GM12801 (cell line): ENCODE results near the gene SRD5A3.

ENCODE experiments used
- TF ChIP-seq, protein P1 (sequence below): IDR thresholded peaks from one replicate; pipeline ENCODE4 v1.5.1; 2011; ENCODE audit warnings: control low read depth; ENCODE audit not compliant: insufficient read length; ENCODE audit errors: extremely low read depth

Gene SRD5A3

DNA sequence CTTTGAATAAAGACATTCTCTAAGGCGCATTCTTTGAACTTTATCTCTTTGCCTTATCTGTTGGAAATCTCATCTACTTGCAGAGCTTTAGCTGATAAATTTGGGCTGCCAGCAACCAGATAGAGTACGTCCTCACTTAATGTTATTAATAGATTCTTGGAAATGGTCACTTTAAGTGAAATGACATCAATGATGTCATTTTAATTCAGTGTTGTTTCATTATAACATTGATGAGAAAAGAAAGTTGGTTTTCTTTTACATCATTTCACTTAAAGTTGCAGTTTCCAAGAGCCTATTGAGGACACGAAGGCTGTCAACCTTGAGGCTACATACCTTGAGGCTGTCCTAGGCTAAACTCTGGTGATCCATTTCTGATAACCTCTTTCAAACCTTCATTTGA, 59.0 kb downstream of the SRD5A3 start:
- TF ChIP-seq, protein P1, sequence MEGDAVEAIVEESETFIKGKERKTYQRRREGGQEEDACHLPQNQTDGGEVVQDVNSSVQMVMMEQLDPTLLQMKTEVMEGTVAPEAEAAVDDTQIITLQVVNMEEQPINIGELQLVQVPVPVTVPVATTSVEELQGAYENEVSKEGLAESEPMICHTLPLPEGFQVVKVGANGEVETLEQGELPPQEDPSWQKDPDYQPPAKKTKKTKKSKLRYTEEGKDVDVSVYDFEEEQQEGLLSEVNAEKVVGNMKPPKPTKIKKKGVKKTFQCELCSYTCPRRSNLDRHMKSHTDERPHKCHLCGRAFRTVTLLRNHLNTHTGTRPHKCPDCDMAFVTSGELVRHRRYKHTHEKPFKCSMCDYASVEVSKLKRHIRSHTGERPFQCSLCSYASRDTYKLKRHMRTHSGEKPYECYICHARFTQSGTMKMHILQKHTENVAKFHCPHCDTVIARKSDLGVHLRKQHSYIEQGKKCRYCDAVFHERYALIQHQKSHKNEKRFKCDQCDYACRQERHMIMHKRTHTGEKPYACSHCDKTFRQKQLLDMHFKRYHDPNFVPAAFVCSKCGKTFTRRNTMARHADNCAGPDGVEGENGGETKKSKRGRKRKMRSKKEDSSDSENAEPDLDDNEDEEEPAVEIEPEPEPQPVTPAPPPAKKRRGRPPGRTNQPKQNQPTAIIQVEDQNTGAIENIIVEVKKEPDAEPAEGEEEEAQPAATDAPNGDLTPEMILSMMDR = no peak

- TF ChIP-seq, protein P1 = no peak
Measured at GRCh38 chr4:55406545-55406944, 60.5 kb downstream of the SRD5A3 start.

DNA sequence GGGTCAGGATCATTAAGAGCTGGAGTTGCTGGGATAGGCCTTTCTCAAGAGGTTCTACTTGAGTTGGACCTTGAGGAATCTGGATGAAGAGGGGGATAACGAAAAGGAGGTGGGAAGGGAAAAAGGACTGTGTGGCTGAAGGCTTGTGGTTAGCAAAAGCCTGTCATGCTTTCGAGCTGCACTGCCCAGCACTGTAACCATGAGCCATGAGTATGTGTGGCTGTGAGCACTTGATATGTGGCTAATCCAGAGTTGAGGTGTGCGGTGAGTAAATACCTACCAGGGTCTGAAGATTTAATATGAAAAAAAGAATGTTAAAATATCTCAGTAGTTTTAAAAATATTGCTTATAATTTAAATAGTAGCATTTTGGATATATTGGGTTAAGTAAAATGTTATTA, 61.1 kb downstream of the SRD5A3 start:
- TF ChIP-seq, protein P1 = no peak

DNA sequence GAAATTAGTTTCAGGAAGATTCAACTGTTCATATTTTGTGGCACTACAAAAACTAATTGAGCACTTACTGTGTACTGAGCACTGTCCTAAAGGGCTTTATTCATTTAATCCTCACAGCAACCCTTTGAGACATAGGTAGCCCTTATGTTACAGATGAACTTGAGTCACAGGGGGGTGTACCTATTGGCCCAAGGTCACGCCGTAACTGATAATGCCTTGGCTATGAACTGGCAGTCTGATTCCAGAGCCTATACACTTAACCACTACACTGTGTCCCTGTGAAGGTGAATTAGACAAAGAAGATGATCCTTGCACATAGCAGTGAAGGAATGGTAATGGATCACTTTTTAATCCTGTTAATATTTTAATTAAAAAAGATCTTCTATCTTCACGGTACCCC, 61.7 kb downstream of the SRD5A3 start:
- TF ChIP-seq, protein P1 = no peak

DNA sequence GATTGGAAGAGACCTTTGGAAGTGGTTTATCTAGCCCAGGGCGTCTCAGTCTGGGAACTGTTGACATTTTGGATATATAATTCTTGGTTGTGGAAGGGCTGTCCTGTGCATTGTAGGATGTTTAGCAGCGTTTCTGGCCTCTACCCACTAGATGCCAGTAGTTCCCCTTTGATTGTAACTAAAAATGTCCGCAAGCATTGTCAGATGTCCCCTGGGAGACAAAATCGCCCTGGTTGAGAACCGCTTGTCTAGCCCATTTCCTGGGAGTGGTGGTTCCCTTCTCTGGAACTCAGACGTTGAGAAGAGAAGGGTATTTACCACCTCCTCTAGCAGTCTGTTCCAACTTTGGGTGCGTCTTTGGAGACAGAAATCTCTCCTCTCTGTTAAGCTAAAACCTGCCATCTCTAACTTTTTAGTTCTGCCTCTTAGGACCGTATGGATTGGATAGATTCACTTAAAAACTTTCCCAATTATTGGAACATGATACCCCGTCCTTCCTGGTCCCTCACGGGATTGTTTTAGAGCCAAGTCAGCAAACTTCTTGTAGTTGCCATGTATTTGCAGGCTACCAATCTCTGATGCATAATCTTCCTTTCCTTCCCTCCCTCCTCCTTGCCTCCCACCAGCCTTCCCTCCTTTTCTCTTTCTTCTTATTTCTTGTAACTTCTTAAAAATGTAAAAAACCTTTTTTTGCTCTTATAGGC, 63.6 kb downstream of the SRD5A3 start:
- TF ChIP-seq, protein P1 = no peak

DNA sequence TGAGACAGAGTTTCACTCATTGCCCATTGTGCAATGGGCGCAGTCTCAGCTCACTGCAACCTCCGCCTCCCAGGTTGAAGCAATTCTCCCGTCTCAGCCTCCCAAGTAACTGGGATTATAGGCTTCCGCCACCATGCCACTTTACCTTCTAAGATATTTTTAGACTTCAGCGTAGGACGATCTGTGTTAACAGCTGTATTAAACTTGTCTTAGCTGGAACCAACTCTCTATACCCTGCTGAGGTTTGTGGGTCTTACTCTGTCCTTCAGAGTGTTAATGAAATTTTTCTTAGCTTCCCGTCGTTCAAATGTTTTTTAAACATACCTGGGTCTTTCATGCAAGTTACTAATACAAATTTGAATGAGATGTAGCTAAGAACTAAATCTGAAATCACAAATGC, 64.4 kb downstream of the SRD5A3 start:
- TF ChIP-seq, protein P1 = no peak

DNA sequence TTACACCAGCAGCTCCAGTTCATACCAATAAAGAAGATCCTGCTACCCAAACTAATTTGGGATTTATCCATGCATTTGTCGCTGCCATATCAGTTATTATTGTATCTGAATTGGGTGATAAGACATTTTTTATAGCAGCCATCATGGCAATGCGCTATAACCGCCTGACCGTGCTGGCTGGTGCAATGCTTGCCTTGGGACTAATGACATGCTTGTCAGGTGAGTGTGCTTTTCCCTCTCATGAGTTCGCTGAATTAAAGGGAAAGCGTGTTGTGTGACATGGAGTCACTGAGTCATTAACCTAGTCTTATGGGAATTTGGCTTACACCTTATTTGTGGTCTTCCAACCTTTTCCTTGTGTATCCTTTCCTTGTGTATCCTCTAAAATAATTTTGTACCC, 65.6 kb downstream of the SRD5A3 start:
- TF ChIP-seq, protein P1 = no peak
